Measurements from ENCODE around the gene DNAH2.

DNA sequence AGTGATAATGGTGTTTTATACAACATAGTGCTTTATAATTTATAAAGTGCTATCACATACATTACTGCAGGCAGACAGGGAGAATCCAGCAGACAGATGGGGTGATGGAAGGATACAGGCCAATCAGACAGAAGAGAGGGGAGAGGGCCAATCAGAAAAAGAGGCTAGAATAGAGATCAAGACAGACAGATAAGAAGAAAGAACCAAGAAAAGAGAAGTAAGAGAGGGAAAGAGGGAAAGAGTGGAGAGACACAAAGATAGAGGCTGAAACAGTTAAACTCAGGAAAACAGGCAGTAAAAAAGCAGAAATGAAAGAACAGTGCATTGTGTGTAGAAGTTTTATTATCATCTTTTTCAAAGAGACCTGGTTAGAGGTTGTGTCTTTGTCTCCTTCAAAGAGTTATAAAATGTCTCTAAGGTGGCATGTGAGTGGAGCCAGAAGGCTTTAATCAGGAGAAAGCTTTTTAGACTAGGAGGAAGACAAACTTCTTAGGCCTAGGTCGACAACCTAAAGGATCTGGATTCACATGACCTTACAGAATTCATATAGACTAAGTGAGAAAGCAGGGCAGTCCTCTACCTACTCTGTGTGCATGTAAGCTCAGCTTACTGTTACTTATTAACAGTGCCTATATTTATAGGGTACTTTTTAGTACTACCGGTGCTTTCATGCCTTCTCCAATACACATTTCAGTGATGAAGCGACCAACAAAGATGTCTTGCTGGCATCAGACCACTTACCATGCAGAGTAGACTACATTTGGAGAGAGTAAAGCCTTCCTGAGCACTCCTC lies 162.7 kb downstream of the DNAH2 start:
- TF ChIP-seq, protein P1, sequence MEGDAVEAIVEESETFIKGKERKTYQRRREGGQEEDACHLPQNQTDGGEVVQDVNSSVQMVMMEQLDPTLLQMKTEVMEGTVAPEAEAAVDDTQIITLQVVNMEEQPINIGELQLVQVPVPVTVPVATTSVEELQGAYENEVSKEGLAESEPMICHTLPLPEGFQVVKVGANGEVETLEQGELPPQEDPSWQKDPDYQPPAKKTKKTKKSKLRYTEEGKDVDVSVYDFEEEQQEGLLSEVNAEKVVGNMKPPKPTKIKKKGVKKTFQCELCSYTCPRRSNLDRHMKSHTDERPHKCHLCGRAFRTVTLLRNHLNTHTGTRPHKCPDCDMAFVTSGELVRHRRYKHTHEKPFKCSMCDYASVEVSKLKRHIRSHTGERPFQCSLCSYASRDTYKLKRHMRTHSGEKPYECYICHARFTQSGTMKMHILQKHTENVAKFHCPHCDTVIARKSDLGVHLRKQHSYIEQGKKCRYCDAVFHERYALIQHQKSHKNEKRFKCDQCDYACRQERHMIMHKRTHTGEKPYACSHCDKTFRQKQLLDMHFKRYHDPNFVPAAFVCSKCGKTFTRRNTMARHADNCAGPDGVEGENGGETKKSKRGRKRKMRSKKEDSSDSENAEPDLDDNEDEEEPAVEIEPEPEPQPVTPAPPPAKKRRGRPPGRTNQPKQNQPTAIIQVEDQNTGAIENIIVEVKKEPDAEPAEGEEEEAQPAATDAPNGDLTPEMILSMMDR (IDR thresholded peaks at IDR 0.05), result no peak
- TF ChIP-seq HOXB5 (CRISPR knock-in tag; IDR thresholded peaks at IDR 0.05) (no peak), FOSL2 (IDR thresholded peaks at IDR 0.05) (no peak), FOSL2 (CRISPR knock-in tag; IDR thresholded peaks at IDR 0.05) (no peak), POLR2A (IDR thresholded peaks at IDR 0.05; ENCODE audit: low read length) (no peak)

All from A549 (cell line).